HG03097 (cell line): Measurements from ENCODE around the gene OTOGL.
"Not testable (repeated sequence)": the region's sequence is repeated elsewhere in the genome, so short reads cannot be mapped to it uniquely, and the experiment has no call there.

Experiments used
- ATAC-seq: cut with Tn5 transposase; IDR thresholded peaks from one replicate; pipeline ENCODE4 v1.9.1; 2021; ENCODE audit not compliant: unreplicated experiment, low FRiP score

OTOGL gene

DNA sequence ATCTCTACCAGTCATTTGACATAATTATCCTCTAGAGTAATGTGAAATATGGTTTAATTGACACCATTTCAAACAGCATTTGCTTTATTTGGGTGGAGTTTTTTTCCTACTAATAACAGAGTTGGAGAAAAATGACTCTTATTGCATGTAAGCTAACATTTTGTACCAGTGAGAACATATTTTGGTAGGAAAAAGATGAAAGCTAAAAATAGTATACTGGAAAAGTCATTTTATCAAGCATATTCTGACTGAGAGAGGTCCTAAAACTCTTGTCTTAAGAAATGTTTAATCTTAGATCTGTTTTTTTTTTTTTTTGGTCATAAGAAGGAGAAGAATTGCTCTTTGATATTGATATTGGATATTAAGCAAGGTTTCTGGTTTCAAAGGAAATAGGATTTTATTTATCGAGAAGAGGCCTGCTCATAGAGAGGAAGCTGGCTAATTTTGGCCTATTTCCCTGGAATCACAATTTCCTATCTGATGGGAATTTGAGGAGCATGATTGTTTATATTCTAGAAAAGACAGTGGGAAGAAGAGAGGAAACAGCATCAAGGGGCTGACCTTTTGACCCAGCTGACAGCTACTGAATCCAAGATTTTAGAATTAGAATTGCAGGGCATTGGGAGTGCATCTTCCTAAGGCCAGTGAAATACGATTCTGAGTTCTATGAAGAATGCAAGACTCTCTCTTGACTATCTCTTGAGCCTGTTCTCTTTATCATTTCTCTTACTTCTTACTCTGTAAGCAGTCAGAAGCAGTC is 19.4 kb downstream of the OTOGL start:
- no peak for ATAC-seq

GRCh38 chr12:80120994-80121393 is 21.7 kb downstream of the OTOGL start:
- ATAC-seq = no peak

DNA sequence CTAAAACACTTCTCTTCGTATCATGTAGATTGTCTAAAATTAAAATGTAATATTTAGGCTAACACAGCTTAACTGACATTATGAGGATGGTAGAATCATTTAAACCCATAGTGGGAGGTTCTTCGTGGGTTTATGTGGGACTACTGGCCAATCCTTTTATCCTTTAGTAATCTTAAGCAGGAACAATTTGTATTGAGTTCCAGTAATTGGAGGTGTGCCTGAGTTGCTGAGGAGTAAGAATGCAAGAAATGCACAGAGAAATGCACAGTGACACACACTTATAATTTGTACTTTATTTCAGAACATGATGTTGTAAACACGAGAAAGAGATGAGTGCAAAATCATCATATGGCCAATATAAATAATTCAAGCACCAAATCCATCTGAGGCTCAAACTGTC is 22.3 kb downstream of the OTOGL start:
- no peak for ATAC-seq

- ATAC-seq = no peak
Measured at GRCh38 chr12:80129895-80130530, 30.7 kb downstream of the OTOGL start.

- no peak for ATAC-seq
Measured at GRCh38 chr12:80135624-80136023, 36.3 kb downstream of the OTOGL start.

- ATAC-seq = no peak
Measured at GRCh38 chr12:80140005-80140404, 40.7 kb downstream of the OTOGL start.

DNA sequence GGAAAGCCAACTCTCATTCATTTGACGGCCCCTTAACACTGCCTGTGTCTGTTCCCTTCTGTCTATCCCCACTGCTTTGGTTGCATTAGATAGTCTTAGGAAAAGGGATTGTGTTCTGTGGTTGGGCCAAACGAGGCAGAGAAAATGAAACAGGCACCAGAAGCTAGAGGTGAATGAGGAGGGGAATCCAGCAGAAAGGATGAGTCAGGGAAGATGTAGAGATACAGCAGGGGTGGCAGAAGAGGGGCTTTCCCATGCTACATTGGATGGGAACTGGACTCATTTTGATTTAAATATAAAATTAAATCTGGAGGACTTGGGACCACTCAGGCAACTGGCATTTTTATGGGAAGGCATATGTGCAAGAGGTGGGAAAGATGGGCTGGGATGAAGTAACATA is 43.3 kb downstream of the OTOGL start:
- ATAC-seq = no peak

DNA sequence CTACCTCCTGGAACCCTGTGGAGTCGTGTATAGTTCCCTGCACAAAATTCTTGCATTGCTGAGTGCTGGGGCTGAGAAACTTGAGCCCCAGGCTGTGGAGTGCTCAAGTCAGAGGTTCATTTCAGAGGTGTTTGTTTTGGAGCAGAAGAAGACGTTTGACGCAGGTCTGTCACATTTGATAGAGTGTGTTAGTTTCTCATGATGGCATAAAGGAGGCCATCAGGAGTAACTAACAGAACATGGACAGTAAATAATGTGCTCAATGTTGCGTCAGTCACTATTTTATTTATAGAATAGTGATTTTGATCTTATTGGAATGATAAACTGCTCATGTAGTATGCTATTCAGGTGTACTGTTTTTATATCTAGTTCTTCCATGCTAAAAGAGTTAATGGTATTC is 44.2 kb downstream of the OTOGL start:
- ATAC-seq = no peak

GRCh38 chr12:80149547-80150313 is 50.4 kb downstream of the OTOGL start:
- ATAC-seq = not testable (repeated sequence)

DNA sequence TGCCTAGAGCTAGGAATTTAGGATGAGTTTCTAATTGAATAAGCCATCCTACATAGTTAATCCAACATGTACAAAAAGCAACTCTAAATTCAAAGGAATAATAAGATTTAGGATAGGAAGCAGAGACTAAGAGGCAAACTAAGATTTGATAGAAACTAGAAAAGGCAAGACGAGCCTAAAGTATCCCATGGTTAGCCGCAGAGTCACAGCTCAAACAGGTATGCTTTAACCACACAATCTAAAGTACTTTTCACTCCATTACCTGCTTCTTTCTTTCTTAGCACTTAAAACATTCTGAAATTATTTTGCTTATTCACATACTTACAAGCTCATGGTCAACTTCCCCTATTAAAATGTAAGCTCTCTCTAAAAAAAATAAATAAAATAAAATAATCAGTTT is 51.8 kb downstream of the OTOGL start:
- ATAC-seq = no peak

- ATAC-seq = no peak
Measured at GRCh38 chr12:80154261-80154660, 54.9 kb downstream of the OTOGL start.

GRCh38 chr12:80156306-80156705 is 57.0 kb downstream of the OTOGL start:
- no peak for ATAC-seq

GRCh38 chr12:80157645-80158044 is 58.3 kb downstream of the OTOGL start:
- ATAC-seq = no peak

DNA sequence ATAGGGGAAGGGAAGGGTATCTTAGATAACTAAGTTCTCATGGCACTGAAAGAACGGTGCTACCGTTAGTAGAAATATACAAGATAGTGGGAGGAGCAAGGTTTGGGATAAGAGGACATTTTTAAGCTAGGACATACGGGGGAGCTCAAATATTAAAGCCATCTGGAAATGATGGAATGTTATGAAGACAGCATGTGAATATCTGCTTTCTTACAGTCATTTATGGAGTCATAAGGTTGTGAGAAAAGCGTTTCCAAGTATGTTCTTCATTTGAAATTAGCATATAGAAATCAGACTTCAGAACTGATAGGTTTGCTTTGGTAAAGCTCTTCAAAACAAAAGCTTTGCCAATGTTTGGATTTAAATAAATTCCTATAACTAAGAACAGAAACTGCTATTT is 62.3 kb downstream of the OTOGL start:
- ATAC-seq = no peak

DNA sequence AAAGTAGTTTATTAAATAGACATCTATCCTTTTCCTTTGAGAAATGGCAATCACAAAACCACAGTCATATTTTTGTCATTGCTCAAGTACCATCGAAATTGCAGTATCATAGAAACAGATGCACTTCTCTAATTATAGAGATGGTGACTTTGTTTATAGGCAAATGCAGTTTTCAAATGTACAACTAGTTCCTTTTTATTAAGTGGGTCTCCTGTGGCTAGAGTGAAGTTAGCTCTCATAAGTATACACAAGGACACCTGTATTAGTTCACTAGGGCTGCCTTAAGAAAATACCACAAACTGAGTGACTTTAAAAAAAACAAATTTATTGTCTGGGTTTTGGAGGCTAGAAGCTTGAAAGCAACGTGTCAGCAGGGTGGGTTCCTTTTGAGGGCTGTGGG is 62.8 kb downstream of the OTOGL start:
- ATAC-seq = no peak

GRCh38 chr12:80165746-80166145 is 66.4 kb downstream of the OTOGL start:
- ATAC-seq = no peak

DNA sequence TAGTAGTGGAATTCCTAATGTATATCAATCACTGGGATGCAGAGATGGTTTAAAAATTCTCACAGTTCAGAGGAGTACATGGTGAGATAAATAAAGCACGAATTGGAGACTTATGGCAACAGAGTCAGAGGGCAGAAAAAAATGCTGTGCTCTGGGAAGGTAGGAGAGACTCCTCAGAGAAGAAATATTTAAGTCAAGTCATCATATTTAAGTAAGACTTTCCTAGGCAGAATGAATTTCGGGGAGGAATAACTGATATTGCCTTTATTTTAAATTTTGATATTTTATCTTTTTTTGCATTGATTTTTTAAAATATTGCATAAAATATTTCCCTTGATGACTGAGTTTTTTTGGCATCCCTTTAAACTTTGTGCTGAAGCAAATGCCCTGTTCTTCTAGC is 67.4 kb downstream of the OTOGL start:
- no peak for ATAC-seq

DNA sequence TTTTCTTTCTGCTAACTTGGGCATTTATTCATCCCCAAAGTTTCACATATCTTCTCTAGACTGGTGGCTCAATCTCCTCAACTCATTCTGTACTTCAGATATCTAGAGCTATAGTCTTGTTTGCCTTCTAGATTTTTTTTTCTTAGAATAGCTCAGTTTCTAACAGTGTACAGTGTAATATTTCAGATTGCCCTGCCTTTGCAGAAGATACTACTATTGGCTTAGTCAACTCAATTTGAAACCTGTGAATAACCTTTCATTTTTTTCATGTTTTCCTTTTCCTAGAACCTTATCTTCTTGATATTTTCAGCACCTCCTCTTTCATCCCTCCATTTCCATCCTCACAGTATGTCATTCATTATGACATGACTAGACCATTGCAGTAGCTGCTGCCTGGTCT is 69.6 kb downstream of the OTOGL start:
- no peak for ATAC-seq

DNA sequence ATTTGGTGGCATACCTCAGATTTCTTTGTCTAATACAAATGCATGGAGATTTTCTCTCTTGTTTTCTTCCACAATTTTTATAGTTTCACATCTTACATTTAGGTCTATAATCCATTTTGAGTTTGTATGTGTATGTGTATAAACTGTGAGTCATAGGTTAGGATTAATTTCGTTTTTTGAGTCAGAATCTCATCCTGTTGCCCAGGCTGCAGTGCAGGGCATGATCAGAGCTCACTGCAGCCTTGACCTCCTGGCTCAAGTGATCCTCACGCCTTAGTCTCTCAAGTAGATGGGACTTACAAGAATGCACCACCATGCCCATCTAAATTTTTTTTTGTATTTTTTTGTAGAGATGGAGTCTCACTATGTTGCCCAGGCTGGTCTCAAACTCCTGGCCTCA is 71.6 kb downstream of the OTOGL start:
- no peak for ATAC-seq

DNA sequence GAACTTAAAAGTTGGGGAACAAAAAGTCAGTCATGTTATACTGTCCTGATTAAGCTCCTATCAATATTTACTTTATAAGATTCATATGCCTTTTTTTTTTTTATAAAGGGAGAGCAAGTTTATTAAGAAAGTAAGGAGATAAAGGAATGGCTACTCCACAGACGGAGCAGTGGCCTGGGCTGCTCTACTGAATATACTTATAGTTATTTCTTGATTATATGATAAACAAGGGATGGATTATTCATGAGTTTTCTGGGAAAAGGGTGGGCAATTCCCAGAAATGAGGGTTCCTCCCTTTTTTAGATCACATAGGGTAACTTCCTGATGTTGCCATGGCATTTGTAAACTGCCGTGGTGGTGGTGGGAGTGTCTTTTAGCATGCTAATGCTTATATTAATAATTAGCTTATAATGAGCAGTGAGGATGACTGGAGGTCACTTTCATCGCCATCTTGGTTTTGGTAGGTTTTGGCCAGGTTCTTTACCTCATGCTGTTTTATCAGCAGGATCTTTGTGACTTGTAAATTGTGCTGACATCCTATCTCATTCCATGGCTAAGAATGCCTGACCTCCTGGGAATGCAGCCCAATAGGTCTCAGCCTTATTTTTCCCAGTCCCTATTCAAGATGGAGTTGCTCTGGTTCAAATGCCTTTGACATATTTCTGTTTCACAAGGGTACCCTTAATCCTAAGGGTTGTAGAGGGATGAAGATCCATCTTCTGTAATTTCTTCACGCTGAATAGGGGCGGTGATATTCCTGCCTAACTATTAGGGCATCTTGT is 73.9 kb downstream of the OTOGL start:
- no peak for ATAC-seq
